NCI-H2107 treated with DMSO at 0.1 percent for 48 hours (cell line): ENCODE data around the gene MBNL1.
"Not testable (repeated sequence)": the region's sequence is repeated elsewhere in the genome, so short reads cannot be mapped to it uniquely, and the experiment has no call there.

ENCODE experiments used
- DNase-seq: peaks from one replicate; lab custom pipeline; 2025; ENCODE audit not compliant: unreplicated experiment; lab: John Stamatoyannopoulos, UW

MBNL1 gene

DNA sequence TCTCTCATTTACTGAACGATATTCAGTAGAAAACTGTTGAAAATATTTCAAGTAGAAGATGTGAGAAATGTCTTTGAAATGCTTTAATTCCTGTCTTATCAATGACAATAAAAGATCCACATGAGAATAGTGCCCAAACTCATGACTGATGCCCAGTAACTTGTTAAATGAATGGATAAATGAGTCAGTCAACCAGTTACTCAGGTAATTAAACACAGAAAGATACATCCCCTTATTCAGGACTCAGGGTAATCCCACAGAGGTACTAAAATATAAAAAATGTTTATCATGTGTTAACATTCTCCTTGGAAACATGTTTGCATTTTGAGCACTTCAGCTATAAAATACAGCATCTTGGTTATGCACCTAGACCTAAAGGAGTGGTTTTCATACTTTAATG, 169.5 kb downstream of the MBNL1 start:
- no peak for DNase-seq

DNA sequence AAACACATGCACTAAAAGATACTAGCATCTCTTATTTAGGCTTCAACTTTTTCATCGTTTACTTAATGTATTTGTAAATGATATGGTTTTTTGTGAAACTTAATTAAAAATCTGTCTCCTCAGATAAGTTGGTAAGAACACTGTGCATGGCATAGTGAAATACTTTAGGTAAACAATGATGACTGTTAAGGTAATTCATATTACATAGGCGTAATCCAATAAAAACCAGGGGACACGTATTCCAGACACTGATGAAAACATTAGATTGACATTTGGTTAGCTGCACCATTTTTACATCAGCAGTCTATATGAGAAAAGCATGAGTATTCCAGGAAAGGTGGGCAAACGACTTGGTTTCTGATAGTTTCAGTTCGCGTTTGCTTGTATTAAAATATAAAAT, 170.0 kb downstream of the MBNL1 start:
- no peak for DNase-seq

DNA sequence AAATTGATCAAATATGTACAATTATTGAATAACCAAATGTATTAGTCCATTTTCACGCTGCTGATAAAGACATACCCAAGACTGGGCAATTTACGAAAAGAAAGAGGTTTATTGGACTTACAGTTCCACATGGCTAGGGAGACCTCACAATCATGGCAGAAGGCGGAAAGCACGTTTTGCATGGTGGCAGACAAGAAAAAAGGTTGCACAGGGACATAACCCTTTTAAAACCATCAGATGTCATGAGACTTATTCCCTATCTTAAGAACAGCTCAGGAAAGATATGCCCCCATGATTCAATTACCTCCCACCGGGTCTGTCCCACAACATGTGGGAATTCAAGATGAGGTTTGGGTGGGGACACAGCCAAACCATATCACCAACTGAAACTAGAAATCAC, 171.5 kb downstream of the MBNL1 start:
- not testable (repeated sequence) for DNase-seq

DNA sequence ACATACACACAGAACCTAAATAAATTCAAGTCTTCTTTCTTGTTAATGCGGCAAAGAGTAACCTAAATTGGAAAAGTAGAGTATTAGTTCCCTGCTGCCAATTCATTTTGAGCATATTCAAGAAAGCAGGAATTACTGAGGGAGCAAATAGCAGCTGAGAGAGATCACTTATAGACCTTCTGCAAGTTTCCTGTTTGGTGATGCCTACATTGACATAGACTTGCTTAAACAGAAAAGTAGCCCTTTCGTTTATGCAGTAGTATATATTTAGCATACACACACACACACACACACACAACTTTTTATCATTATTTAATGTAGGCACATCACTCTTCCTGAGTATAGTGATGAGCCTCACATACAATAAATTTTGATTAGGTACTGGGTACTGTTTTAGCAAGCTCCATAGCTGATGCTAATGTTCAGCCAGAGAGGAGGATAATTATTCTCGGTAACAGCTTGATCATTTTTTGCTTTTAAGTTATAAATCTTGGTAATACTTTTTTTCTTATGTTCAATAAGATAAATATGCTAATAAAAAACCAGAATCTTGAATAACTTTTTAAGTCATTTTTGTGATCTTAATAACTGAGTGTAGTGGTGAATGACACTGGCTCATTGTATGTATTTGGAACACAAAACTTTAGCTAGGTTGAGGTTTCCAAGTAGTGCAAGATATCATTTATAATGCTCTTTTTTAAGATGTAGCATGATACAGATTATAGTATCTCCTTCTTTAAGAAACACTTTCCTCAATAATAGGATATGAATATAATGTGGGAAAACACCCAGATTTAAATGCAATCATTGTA, 174.7 kb downstream of the MBNL1 start:
- no peak for DNase-seq

DNA sequence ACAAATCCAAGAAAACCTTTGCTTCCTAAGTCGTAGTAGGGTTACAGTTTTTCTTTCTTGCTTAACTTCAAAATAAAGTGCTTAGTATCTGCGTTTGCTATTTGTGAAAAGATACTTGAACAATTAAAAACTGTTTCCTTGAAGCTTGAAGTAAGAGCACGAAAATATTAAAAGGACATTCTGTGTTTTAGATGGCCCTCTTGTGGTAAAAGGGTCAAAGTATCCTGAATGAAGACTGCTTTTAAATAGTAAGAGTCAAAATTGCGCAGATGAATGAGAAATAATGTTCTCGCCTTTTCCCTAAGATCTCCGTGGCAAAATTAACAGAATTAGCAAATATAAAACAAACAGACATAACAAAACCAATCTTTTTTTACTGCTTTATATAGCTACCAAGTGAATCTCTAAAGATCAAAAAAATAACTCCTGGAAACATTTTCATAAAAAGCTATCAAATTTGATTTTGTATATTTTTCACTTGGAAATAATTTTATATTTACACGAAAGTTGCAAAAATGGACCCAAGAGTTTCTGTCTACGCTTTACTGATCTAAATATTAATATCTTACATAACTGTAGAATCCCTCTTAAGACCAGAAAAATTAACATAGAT, 175.4 kb downstream of the MBNL1 start:
- peak; percentile 63 for DNase-seq

DNA sequence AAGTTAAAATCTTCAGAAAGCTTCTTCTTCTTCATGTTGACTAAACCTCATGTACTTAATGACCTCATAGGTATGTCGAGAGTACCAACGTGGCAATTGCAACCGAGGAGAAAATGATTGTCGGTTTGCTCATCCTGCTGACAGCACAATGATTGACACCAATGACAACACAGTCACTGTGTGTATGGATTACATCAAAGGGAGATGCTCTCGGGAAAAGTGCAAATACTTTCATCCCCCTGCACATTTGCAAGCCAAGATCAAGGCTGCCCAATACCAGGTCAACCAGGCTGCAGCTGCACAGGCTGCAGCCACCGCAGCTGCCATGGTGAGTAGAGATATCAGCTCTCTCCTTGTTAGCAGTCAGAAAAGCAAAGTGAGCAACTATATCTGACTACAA, 176.5 kb downstream of the MBNL1 start:
- no peak for DNase-seq

DNA sequence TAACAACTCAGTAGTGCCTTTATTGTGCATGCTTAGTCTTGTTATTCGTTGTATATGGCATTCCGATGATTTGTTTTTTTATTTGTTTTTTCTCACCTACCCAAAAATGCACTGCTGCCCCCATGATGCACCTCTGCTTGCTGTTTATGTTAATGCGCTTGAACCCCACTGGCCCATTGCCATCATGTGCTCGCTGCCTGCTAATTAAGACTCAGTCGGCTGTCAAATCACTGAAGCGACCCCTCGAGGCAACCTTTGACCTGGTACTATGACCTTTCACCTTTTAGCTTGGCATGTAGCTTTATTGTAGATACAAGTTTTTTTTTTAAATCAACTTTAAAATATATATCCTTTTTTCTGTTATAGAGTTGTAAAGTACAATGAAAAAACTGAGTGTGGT, 177.8 kb downstream of the MBNL1 start:
- DNase-seq = no peak

DNA sequence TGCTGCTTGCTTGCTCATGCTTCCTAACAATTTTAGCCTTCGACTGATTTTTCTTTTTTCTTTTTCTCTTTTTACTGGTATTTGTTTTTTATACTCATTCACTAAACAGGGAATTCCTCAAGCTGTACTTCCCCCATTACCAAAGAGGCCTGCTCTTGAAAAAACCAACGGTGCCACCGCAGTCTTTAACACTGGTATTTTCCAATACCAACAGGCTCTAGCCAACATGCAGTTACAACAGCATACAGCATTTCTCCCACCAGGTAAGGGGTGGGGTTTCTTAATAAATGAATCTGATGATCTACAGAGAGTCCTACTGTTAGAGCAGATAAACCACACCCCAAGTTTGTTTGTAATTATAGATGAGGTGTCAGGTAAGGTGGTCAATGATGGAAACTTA, 178.8 kb downstream of the MBNL1 start:
- no peak for DNase-seq

DNA sequence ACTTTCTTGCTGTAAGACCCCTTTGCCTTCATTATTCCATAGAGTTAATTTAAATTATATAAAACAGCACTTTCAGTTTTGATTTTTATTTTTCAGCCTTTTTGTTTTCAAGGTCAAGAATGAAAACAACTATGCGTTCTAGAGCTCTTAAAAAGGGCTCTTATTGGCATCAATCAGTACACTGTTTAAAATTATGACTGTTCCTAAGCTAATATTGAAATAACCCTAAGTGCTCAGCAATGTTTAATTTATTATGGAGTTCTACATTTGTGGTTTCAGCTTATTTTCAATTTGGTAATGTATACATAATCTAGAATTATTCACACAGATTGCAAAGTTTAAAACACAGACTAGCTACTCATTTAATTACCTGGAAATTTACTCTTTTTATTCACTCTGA, 179.4 kb downstream of the MBNL1 start:
- no peak for DNase-seq

DNA sequence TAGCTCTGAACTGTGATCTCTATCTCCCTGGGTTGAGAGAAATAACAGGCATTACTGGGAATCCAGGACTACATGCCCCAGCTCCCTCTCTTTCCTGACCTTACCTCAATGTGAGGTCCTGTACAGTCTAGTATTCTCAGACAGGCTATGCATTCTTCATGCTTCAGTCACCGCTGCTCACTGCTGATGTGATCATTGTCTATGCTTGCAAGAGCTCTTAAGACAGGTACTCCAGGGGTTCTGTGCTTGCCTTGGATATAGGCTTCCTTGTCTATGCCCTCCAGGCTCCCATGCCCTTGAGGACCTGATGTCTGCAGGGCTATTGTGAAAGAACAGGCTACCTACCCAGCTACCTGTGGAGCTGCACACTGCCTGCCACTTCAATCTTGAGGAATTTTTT, 183.6 kb downstream of the MBNL1 start:
- DNase-seq = peak; percentile 14

DNA sequence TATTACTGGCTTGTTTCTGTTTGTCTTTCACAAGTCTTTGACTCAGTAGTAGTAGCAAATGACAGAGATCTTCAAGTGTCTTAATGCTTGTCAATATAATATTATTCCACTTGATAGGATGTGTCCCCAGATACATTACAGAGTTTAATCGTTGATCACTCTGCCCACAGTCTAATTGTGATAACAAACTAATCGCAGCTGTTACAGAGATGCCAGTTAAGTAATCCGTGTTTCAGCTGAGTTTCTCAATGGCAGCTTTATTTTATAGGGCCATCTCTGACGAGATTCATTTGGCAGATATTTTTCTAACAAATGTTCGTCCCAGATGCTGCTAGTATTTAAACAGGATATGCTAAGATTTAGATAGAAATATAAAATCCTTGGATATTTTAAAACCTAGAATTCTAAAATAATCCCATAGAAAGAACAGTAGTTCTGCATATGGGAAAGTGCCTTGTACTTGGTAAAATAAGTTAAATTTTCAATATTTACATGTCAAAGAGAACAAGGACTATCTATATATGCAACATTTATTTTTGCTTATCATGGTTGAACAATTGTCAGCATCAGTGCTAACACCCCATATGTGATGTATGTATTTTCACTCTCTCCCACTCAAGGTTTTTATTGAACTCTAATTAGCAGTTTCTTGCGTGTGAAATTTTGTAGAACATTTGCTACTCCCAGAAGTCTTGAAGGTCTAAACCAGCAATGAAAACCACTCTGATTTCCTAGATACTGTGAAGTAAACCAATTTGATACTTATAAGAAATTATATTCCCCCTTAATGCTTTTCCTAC, 185.5 kb downstream of the MBNL1 start:
- DNase-seq = no peak

DNA sequence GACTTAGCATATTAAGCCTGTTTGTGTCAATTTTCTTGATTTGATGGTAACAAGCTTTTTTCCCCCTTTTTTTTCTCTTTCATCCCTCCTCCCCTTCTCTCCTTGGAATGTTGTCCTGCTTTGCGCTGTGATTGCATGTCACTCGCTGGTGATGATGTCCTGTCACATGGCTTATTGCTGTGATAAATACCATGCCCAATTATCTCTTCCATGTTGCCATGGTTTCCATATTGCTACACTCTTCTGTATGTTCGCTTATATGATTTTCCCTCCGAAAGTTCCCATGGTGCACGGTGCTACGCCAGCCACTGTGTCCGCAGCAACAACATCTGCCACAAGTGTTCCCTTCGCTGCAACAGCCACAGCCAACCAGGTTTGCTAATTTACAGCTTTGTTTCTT, 187.3 kb downstream of the MBNL1 start:
- no peak for DNase-seq

DNA sequence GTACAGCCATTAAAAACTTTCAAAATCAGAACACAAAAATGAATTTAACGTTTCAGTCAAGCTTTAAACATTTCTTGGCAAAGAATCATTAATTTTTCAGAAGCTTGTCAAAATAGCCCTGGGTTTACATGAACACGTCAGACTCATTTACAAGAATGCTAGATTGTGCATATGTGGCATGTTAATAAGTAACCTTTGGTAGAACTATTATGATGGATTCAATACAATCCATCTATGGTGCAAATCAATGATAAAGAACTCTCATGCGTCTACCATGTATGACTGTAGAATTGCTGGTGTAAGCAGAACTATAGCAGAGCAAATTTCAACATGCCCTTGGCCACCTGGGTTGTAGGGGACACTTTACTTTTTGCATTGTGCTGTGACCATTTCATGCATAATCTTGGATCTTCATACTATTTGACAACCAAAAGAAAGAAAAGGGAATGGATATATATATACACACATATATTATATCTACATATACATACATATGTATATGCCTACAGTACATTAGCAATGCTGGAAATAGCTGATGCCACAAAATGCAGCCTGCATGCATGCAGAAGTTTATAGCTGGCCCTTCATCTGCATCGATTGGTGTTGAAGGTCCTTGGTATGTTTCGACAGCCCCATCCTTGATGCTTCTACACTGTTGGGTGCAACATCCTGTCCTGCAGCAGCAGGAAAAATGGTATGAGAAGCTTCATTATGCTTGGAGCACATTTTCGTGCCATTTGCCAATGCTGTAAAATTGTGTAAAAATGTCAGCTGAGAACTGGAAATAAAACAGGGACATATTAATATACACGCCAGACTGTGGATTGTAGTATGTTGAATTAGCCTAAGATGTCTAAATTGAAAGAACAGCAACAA, 189.0 kb downstream of the MBNL1 start:
- DNase-seq = no peak

DNA sequence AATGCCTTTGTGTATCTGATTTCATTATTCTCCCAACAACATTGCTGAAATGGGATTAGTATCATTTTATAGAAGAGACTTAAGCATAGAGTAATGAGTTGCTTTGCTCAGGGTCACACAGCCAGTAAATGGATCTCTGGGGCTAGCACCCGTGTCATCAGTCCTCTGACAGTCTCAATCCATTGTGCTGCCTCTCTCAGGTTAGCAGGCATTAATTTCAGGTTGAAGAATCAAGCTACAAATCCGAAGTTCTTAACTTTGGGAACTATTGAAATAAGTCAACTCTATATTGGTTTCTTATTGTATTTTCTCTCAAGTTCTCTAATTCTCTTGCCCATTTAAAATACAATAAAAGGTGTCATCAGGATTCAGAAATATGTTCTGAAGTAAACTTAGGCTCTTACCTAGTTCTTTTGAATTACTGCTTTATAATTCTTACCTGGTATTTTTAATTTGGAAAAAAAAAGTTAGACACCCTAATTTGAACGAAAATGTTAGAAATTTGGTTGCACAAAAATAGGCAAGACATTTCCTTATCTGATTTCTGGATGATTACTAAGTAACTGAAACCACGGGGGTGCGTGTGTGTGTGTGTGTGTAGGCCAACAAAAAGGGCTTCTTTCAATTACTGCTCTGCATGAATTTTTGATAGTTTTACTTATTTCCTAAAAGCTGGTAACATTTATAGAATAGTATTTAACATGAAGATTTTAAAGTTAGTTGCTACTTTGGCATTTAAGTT, 189.8 kb downstream of the MBNL1 start:
- DNase-seq = no peak

DNA sequence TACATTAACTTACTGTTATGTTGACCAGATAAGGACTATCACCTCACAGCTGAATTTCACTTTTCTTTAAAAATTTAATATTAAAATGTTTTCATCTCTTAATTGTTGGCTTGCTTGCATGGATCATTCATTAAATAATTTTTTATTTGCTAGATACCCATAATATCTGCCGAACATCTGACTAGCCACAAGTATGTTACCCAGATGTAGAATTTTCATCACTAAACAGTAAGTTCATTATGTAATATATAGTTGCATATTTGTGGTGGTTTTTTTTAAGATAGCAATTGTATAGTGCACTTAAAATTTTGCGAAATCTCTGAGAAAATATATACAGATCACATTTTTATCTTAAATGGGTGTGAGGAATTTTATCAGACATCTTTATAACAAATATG, 190.4 kb downstream of the MBNL1 start:
- DNase-seq = no peak

DNA sequence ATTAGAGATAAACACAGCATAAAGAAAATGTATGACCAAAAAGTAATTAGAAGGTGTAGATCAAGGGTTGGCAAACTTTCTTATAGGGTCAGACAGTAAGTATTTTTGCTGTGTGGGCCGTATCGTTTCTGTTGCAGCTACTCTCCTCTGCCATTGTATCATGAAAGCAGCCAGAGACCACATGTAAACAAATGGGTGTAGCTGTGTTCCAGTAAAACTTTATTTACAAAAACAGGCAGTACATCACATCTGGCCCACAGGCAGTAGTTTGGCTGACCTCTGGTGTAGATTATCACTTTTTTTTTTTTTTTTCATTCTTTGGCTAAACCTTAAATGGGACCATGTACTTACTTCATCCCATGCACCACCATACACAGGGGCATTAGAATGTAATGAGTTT, 190.8 kb downstream of the MBNL1 start:
- DNase-seq = no peak

DNA sequence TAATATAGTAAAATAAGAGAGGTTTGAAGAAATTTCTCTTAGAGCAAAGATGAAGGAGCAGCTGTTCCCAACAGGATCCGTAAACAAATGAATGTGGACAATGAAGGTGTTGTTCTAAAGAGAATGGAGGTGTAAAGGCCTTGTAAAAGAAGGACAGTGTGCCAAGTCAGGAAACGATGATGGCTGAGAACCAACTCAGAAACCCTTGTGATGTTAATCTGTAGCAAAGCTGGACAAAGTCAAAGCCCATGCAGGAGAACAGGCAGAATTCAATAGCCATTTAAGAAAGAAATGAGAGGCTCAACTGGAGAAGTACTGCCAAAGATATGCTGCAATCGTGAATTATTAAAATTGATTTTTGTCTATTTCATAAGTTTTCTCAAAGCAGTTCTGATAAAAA, 192.2 kb downstream of the MBNL1 start:
- DNase-seq = no peak

DNA sequence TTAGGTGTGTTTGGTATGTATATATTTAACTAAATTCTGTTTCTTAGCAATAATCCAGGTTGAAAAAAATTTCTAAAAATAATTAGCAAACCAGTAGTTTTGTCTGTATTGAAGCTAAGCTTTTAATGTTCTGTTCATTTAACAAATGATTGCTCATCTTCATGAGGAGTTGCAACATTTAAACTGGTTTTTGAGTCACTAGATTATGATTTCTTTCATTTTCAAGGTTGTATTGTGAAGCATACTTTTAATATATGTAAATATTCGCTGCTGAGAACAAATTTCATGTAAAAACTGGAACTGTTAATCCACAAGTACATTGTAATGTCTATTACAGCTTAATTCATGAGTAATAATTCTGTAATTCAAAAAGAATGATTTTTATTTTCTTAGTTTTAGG, 192.7 kb downstream of the MBNL1 start:
- no peak for DNase-seq

DNA sequence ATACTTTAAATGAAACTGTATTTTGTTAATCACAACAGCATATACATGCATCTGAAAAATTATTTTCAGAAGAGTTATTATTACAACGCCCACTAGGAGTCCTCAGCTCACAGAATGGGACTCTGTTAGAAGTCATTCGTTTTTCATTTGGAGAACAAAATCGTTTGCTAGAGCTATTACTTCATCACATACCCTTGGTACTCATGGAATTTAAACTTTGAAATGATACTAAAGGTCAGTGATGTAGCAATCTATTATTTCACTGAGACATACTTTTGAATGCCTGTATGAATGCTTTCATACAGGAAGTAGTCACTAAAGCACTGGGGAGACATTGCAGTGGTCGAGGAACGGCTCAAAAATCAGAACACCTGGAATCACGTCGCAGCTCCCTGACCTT, 198.1 kb downstream of the MBNL1 start:
- no peak for DNase-seq

DNA sequence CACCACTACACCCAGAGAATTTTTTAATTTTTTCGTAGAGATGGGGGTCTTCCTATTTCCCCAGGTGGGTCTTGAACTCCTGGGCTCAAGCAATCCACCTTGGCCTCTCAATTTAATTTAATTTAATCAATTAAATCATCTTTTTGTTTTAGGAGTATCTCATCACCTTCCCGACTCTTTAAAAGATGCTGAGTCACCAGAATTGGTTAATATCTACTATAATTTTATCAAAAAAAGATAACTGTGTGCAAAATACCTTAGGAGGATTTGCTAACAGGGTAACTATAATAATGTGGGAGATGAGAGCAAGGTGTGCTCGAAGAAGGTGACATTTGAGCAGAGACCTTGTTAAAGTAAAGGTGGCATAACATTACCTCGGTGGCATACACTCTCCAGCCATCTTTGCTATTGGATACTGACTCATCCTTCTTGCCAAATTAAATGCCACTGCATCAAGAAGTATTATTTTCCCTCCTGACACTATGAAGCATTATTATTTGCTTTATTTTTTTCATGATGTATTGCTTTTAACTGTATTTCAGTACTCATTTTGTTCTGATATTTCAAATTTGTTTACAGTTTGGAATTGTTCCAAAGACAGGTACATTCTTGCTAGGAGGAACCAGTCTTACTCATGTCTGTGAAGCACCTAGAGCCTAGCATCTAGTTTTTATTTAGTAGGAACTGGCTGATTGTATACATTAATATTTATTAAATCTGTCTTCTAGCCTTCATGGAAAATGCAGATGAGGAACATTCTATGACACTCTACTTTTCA, 200.7 kb downstream of the MBNL1 start:
- no peak for DNase-seq
